GM18873 (cell line): Measurements from ENCODE around the gene RPL38.

Experiments
- ATAC-seq: cut with Tn5 transposase; IDR thresholded peaks from one replicate; pipeline ENCODE4 v1.9.1; 2021; ENCODE audit warnings: mild to moderate bottlenecking, moderate library complexity, moderate number of reproducible peaks; ENCODE audit not compliant: unreplicated experiment, low FRiP score

RPL38 gene

DNA sequence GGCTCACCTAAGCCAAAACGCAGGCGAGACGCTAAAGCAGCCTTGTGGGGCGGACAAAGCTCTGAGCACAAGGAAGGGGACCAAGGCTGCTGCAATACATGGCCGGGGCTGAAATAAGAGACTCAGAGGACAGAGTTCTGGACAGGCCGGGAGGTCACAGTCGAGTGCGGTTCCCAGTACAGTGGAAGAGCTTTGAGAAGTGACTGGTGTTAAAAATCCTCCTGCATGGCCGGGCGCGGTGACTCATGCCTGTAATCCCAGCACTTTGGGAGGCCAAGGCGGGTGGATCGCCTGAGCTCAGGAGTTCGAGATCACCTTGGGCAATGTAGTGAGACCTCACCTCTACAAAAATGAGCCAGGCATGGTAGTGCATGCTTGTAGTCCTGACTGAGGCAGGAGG lies 20.4 kb downstream of the RPL38 start:
- ATAC-seq, result no peak

DNA sequence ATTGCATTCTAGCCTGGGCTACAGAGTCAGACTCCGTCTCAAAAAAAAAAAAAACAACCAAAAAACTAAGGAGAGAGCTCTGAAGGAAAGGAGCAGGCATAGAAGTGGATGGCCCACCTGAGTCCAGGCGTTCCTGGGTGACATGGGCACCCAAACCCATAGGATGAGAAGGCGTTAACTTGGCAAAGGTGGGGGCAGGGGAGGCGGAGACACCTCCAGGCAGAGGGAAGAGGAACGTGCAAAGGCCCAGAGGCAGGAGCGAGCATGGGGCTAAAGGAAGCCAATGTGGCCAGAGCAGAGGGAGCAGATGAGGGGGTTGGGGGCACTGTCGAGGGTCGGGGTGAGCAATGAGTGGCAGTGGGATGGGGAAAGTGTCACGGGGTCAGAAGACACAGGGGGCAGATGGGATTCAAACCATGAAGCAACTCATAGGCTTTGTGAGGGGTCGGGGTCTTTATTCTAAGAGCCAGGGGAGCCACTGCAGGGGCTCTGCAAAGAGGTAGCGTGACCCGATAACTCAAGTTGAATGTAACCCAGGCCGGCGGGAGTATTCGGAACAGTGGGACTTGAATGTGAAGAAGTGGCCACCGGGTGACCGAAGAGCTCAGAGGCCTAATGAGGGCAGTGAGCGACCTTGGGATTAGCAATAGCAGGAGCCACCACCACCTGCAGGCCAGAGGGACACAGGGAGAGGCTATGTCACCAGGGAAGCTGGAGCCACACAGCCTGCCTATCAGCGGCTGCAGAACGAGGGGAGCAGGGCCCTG lies 21.7 kb downstream of the RPL38 start:
- ATAC-seq, result no peak

GRCh38 chr17:74226252-74226651 lies 22.8 kb downstream of the RPL38 start:
- ATAC-seq, result no peak

DNA sequence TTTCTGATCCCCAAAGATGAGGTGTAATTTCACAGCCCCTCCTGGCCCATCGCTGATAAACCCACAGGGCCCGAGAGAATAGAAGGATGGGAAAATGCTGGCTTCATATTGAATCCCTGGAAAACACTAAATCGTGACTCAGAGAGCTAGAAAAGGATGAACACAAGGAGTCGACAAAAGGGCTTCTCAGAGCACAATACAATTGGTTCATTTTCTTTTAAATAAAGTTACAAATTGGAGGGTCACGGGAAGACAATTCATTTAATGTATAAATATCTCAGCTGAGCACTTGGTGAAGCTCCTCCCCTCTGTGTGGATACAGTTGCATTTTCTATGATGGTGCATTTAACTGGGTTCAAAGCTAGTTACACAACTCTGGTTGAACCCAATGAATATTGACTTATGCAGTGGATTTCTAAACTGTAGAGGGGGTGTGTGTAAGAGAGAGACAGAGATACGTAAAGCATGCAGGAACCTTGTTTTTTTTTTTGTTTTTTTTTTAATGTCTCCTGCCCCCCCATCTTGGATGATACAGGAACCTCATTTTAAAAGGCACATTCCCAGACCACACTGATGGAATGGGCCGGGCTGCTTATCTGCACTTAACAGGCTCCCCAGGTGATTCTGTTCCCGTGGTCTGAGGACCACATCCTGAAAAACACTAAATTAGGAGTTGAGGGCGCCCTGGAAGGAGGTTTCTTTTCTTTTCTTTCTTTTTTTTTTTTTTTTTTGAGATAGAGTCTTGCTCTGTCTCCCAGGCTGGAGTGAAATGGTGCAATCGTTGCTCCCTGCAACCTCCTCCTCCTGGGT lies 24.0 kb downstream of the RPL38 start:
- no peak for ATAC-seq

- no peak for ATAC-seq
Observed at GRCh38 chr17:74228306-74228978, 25.0 kb downstream of the RPL38 start.

DNA sequence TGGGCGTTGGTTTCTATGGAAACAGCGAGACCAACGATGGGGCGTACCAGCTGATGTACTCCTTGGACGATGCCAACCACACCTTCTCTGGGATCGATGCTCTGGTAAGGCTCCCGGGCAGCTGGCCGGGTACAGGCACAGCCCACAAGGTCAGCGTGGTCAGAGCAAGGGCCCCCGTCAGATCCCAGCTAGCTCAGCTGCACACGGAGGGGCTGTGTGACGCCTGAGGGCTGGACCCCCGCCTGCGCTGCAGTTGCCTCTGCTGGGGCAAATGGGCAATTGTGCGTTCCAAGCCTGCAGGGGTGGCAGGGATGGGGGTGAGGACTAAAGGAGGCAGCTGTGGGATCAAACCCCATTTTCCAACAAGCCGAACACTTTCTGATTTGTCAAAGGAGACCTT lies 27.4 kb downstream of the RPL38 start:
- no peak for ATAC-seq

DNA sequence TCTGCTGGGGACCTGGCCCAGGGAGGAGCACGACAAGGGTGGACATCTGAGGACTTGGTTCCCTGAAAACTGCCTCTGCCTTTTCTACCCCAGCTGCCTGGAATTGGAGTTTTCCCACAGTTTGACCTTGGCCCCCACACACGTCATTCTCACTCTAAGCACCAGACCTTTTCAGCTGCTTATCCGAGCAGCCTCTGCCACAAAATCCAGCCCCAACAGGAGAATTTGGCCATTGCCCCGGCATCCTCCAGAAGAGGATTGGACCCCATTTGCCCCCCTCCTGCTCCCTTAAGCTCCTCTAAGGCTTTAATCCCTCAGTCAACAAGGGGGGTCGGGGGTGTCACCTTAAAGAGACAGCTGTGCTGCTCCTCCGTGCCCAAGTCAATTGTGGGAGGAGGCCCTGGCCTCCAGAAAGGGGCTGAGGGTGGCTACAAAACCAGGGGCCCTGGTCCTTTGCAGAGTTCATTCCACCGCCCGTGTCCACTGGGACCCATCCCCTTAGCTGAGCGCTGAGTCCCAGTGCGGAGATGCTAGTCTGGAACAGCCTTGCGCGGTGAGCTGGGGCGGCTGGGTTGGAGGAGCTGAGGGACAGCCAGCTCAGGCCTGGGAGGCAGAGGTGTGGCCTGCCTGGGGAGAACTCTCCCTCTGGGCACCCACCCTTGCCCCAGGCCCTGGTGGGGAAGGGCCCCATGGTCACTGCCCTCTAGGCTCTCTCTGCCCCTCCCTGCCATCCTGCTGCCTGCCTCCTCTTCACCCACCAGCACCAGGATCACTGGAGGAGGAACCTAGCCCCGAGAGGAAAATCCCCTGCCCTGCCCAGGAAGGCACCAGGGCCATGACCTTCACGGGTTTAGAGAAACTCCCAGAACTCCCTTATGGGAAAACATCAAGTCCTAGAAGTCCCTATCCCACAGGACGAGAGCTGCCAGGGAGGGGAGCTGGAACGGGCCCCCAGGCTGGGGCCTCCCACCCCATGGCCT lies 28.7 kb downstream of the RPL38 start:
- ATAC-seq, result no peak

DNA sequence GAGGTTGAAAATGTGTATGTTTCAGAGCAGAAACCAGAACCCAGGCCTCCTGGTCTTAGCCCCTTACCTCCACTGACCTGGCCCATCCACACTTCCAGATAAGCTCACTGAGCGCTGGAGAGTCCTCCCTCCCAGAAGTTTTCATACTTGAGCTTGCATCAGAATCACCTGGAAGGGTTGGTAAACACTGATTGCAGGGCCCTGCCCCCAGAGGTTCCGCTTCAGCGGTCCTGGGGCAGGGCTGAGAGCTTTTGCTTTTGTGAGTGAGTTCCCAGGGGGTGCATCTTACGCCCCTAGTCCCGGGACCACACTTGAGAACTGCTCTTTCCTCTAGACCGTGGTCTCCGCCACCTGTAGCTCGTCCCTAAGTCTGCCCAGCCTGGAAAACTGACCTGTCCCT lies 30.5 kb downstream of the RPL38 start:
- no peak for ATAC-seq

DNA sequence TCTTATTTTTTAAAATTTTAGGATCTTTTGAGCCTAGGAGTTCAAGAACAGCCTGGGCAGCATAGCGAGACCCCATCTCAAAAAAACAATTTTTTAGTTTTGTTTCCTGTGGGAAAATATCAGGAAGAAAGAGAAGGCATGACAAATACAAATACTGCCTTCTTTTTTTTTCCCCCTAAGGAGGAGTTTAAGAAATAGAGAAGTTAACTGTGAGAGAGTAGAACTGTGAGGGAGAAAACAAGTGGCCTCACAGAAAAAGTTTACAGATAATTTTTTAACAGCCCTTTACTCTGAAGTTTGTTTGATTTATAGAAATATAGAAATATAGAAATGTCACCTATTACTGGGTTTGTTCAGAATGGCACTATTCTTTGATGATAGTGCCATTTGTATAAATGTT lies 31.0 kb downstream of the RPL38 start:
- ATAC-seq, result no peak

DNA sequence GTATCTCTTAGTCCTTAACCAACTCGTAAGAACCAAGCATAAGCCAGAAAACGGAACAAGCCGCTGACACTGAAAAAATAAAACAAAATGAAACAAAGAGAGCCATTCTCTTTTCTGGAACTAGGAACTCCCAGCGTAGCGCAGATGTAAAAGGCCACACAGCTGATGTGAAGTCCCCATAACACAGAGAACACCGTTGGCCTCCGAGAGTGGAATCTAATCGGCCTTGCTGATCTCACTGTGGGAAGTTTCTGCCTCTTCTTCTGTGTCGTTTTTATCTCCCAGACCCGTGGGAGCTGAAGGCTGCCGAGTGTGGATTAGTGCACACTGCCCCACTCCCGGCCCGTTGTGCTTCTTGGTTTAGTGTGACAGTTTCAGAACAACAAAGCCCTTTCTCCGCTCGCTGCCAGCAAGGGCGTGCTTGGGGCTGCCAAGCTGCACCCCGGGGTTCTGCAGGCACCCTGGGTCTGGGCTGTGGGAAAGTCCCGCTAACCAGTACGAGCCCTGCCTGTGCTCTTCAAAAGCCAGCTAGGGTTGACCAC lies 31.6 kb downstream of the RPL38 start:
- ATAC-seq, result no peak

GRCh38 chr17:74235911-74236371 lies 32.5 kb downstream of the RPL38 start:
- ATAC-seq, result no peak

DNA sequence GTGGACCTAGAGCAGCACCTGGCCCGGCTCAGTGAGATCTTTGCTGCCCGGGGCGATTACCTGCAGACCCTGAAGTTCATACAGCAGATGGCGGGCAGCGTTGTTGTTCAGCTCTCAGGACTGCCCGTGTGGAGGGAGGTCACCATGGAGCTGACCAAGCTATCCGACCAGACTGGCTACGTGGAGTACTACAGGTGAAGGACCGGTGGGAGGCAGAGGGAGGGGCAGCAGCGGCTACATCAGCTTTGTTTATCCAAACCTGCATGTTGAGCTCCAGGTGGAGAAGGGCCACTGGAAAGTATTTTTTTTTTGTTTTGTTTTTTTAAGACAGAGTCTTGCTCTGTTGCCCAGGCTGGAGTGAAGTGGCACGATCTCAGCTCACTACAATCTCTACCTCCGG lies 33.8 kb downstream of the RPL38 start:
- no peak for ATAC-seq

- ATAC-seq, result no peak
Observed at GRCh38 chr17:74239172-74239571, 35.7 kb downstream of the RPL38 start.

DNA sequence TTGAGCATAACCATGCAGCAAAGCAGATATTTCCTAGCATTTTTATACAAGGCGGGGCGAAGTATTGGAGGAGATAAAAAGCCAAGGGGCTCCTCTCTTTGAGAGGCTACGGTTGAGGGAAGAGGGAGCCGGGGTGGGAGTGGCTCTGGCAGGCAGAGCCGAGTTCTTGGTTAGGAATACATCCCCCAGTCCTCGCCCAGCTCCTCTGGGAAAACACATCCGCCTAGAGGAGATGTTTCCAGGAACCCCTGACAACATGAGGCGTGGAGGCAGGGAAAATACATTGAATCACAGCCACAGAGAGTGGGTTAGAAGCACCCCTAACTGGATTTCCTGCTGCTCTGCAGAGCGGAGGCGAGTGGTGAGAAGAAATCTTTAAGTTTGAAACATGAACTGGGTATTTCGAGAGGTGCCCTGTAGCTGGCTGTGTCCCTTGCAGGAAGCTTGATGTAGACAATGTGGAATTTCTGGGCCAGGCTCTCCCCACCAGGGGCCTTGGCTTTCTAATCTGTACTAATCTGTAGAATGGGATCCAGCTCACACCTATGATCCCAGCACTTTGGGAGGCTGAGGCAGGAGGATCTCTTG lies 37.2 kb downstream of the RPL38 start:
- no peak for ATAC-seq

DNA sequence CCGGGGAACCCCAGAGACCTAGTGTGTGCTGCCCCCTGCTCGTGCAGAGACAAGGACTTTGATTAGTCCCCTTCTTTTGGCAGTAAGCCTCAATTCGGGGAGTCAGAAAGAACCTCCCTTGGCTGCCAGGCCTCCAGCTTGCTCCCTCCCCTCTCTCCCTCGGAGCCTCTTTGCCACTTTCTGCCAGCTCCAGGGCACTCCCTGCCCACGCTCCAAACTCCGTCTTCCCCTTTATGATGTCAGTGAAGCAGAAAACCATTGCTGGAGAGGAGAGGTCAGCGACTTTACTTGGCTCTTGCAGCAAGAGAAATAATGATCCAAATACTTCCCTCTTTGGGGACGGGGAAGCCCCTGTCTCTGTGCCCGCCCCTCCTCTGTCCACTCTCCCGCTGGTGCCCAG lies 38.0 kb downstream of the RPL38 start:
- no peak for ATAC-seq

DNA sequence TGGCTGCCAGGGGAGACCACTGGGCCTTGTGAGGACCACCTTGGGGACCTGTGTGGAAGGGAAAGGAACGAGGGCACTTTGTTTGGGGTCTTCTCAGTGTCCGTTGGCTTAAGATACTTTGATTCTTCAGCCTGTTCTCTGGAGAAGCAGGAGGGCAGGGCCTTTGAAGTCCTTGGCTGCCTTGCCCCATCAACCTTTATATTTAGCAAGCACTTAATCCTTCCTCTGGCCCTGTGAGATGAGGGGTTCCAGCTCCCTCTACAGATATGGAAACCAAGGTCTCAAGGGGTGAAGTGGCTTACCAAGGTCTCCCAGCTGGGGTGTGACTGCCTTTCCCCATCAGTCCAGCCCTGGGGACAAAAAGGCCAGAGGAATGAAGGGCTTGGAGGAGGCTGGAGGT lies 38.4 kb downstream of the RPL38 start:
- ATAC-seq, result no peak

DNA sequence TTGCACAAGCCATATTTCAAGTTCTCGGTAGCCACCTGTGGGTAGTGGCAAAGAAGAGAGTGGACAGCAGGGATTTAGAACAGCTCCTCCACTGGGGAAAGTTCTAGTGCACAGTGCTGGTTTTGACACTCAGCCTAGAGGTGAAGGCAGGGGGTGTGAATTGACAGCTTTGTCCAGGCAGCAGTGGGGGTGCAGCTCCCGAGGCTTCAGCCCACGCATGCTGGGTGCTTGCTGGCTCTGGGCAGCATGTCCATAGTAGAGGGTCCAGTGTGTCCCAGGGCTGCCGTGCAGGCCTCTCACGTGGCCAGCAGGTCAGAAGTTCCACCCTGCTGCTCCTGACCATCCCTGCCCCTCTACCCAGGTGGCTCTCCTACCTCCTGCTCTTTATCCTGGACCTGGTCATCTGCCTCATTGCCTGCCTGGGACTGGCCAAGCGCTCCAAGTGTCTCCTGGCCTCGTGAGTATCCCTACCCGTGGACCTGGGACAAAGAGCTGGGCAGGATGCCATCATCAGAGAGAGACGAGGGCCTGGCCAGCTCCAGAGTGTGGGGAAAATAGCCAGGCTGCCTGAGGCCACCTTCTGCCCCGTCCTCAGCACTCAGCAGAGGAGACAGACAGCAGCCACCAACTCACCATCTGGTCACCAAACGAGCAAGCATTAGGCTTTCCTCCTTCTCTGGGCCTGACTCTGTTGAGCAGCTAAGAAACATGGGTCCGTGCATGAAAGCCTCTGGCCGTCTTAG lies 39.7 kb downstream of the RPL38 start:
- no peak for ATAC-seq

DNA sequence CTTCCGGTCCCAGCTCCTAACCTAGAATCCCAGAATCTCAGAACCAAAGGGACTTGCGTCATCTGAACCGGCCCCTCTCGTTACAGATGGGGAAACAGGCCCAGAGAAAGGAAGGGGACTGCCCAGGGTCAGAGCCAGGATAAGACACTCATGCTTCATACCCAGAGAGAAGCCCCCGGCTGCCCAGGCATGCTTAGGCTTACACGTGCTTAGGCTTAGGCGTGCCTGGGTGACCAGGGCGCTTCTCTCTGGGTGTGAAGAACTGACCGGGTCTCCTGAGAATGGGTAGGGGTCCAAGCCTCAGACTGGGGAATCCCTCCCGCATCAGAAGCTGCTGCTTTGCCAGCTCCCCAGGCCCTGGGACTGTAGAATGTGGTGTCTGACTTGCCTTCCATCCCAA lies 40.6 kb downstream of the RPL38 start:
- ATAC-seq, result no peak

GRCh38 chr17:74244548-74244947 lies 41.1 kb downstream of the RPL38 start:
- no peak for ATAC-seq
